ENCODE data around the gene DHCR24.

- TF ChIP-seq EP300 (IDR thresholded peaks at IDR 0.05) (no peak), CTCF (IDR thresholded peaks at IDR 0.05) (no peak)
Observed at GRCh38 chr1:54883349-54884102, 3.5 kb downstream of the DHCR24 start.
